ENCODE data around the gene MAGI2.

The MAGI2 gene

DNA sequence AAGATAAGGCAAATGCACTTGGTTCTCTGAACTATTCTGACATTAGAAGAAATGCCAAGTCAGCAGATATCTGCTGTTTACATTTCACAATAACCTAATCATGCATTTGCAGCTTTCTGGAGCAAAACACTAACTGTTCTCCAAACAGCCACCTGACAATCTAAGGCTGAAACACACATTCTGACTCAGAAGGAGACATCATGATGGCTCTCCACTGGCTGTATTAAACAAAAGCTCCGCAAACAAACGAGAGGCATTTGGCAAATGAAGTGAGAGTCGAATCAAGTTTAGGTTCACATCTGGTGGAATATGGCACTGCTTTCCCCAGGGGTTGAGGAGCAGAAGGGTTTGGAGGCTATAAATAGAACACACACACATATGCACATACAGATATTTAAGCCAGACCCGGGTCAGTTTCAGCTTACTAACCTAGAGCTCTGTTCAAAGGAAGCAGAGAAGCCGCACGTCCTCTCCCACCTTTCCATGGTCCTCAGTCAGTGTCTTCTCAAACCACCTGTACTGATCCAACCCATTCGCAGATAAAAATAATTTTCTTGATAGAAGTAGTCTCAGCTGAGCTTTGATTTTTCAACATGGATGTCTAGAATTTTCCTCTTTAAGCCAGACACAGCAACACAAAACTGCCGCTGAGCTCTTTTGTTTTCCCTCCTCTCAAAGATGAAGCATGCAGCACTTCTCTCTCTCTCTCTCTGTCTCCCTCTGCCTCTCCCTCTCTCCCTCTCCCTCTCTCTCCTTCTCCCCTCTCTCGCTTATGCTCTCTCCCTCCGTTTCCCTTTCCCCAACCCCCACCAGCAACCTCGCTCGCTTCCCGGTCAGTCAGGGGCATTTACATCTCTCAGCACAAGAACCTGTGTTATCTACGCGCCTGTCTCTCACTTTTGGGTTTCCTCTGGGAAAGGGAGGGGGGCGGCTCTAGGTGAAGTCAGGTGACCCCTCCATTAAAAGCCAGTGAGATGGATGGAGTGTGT lies 682.8 kb downstream of the MAGI2 start:
- DNase-seq: no peak

DNA sequence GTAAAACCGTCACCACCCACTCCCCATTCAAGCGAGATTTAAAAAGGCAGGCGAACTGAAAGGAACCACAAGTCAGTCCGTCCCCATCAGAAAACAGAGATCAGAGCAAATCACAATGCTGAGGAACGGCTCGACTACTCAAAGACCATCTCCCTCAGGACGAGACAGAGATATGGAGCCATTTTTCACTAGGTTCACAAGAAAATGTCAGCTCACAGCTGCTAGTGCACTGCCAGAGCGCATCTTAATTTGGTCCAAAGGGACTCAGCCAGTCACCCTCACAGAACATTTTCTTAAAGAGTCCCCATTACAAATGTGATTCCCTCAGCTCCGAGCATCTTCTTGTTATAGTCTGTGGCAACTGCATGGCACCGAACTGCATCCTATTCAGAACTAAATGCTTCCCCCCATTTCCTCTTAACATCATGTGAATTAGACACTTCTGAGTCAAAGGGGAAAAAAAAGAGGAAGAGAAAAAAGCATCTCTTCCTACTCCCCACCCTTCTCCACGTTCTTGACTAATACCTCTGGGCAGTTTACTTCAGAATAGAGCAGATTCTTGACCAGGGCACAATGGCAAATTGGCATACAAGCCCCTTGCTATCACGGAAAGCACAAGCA lies 683.9 kb downstream of the MAGI2 start:
- no peak for DNase-seq

DNA sequence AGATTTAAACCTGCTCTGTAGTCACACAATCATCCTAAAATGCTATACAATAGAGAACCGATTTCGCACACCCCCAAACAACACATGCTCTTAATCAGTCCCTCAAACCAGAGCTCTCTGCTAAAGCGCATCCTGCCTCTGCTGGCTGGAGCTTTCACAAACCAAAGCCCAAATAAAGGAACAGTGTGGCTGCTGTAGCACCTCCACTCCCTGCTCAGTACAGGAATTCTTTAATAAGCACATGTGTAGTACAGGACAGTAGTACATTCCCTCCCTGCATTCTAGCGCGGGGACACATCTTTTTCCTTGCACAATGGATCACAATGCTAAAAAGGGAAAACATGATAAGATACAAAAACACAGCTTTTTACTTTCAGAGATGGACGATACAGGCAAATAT lies 684.6 kb downstream of the MAGI2 start:
- DNase-seq: no peak

DNA sequence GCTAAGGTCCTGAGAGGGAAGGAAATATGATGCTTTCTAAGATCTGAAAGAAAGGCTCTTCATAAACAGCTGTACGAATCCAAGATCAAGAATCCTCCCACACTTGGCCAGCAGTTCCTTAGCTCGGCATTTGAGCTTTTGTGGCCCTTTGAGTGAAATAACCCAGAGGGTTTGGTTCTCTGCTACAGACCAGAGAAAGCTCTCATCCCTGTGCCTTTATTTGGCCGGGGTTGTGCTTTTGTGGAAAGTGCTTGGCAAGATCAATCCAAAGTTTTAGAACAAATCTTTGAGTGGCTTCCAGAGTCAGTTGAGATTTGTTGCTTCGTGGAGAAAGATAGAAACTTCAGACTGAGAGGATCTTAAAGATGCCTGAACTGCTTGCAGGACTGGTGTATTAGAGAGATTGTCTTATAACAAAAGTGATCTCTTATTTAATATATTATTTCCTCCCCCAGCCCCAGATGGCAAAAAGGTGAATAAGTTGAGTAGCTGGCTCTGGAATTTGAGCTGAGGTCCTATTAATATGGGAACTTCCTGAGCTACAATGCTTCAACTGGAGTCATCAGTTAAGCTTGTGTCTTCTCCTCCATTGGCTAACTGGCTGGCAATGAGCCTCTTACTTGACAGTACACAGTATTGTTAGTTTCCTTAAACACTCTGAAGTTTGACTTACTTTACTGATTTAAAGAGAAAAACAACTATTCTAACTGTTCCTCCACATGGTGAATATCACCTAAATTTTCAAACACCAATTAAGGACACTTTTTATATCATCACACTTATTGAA lies 687.3 kb downstream of the MAGI2 start:
- no peak for DNase-seq

DNA sequence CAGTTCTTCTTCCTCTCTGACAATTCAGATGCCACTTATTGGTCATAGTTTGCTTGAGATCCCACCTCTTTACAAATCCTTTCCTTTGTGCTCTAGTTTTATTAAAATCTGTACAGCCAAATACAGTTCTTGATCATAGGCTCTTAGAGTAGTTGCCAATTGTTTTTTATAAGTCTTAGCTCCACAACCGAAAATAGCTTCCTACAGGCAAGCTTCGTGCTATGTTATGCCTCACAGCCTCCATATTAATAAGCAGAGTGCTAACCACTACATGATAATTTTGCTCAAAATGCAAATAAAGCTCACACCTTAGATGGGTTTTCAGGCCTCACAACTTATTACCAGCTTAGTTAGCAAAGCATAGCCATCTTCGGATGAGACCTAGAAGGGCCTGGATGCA lies 688.9 kb downstream of the MAGI2 start:
- no peak for DNase-seq

DNA sequence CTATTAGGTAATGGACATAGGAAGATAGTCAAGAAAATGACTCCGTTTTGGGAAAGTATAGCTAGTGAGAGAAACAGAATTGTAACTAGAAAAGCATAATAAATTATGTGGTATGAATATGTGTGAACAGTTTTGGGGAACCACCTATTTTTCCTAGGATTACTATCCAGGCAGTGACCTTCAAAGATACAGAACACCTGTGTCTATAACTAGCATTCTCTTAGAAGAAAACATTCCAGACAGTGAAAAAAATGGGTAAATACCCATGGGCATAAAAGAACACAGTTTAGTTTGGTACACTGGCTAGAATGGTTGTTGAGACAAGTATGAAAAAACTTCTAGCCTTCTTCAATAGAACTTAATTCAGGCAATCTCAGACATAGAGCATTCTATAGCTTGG lies 690.8 kb downstream of the MAGI2 start:
- DNase-seq: no peak

DNA sequence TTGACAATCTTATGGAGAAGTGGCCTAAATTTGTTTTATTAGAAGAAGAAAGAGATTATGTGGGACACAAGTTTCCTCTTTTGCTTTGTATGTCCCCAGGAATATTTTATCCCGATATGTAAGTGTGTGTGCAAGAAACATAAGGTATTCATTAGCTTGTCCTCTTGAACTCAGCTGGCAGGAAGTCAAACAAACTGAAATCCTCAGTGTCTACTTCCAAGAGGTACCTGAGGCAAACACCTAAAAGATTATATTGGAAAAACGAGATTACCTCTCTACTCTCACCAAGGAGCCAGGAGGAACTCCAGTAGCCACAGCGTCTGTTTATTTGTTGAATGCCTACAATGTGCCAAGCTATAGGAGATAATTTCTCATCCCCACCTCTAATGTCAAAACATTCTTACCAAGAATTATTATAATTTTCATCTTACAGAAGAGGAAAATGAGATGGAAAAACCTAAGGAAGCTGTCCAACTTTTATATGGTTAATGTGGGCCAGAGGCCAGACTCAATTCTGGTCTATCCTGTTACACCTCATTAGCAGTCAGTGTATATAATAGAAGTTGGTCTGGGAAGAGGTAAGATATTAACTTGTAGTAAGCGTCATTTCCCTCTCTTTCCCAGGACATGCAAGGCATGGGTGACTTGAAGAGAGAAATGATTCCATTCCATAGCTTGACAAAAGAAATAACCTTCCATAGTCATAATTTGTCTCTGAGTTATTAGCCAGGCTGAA lies 692.7 kb downstream of the MAGI2 start:
- no peak for DNase-seq

DNA sequence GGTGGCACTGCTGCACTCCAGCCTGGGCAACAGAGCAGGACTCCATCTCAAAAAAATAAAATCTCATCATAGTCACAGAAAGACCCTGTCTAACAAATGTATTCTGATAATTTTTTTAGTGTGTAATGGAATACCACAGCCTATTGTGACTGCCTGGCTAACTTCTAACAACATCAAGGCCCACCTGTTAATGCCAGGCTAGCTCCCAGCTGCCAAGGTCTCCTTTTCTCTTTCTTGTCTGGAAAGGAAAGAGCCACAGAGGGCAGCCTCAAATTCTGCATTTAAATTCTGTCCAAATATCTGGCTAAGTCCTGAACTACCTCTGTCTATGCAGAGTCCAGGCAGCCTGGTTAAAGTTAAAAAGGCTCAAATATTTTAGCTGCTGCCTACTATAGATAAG lies 700.9 kb downstream of the MAGI2 start:
- DNase-seq: no peak

DNA sequence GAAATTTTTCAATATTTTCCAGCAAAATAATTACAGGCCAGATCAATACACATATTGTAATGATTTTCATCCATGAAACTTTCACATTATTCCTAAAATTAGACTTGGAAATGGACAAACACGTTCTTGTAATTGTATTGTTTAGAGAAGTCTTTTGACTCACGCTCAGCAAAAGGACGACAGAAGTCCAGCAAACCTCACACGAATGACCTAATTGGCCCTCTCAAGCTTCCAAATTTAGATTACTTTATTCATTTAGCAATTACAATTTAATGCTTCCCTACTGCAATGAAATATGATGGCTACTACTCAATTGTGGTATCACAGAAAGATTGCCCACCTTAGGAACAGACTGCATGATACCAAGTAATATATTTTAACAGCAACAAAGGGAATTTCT lies 702.2 kb downstream of the MAGI2 start:
- DNase-seq: no peak

DNA sequence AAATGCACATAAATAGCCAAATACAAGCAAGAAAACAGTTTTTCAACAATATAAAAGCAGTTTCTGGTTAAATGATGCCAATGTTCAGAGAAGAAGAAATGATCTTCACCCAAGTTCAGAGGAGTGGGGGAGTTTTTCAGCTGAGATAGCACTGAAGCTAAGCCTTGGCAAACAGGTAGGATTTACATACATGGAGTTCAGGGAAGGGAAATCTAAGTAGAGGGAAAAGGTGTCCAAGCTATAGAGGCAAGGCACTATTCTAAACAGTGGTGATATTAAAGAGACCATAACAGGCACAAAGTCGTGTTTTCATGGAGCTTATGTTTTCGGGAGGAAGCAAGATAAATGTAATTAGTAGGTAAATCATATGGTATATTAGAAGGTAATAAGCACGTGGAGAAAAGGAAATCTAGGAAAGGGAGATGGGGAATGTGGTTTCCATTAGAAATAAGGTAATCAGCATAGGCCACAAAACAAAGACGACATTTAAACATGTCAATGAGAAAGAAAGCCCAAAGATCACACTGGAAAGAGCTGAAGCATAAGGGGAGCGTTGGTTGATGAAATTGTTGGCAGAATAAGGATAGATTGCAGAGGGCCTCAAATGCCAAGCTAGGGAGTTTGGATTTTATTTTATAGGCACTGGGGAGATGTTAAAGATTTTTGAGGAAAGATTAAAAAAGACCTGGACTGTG lies 704.3 kb downstream of the MAGI2 start:
- DNase-seq: no peak

DNA sequence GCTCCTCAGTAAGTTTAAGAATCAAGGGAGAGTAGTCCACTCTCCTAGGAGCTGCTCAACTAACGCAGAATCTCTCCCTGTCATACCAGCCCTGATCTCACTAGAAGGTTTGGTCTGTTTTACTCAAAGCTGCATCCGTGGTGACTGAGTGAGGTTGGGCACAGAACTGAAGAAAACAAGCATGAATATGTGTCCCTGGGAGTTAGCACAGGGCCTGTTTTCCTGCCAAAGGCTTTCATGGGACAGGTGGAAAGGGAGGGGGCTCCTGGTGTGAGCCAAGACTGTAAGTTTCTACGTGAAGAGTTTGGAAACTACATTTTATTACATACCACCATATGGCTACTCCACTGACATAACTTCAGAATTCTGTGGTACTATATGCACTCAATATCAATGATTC lies 705.9 kb downstream of the MAGI2 start:
- no peak for DNase-seq

DNA sequence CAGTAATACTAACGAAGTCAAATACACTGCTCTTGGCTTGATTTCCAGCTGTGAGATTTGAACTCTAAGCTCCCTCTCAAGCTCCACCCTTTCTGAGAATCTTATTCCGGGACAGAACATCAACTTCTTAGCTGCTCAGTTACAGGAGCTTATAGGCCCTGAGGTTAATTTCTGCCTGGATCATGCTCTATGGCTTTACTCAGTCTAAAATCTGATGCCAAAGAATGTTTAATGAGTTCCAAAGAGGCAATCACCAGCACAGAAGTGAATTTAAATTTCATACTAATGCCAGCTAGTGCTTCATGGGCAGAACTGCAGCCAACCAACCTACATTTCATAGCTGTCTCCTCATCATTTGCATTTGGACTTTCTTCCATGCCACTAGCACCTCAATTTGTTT lies 707.2 kb downstream of the MAGI2 start:
- DNase-seq: no peak

DNA sequence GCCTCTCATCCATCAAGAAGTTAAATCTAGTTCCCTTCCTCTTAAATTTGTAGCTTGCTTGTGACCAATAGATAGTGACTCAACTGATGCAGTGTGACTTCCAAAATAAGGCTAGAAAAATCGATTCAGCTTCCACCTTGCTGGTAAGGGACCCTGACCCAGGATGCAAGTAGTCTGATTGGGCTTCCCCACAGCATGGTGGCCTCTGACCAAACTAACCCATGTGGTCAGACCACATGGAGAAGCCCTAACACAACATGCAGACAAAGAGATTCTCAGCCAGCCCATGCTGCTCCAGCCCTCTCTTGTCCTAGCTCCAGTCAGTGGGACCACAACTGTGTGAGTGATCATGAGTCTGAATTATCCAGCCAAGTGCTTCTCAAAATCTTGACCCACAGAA lies 710.8 kb downstream of the MAGI2 start:
- no peak for DNase-seq

DNA sequence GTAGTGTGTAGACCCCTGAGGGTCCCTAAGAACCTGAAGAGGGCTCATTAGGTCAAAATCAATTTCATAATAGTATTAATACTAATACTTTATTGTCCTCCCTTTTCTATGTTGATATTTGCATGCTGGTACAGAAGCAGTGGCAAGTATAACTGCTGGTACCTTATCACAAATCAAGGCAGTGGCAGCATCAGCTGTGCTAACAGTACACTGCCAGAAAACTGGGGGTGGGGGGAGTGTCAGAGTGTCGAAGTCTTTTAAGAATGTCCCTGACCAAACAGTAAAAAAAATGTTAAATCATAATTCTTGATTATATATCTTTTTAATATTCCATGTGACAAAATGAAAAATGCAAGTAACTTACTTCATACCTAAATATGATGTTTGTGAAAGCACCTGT lies 716.9 kb downstream of the MAGI2 start:
- DNase-seq: no peak

DNA sequence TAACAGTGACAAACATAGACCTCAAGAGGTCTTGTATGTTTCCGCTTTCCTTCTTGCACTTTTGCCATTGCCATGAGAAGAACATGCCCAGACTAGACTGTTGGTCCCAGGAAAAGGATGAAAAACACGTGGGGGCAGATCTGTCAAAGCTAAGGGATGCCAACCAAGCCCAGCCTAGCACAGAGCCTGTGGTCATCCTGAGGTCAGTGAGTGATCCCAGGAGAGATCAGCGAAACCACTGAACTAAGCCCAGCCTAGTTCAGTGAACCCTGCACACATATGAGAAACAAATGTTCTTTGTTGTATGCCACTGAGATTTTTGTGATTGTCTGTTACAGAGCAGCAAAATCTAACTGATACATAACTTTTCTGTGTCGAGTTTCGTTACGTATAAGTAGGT lies 718.8 kb downstream of the MAGI2 start:
- no peak for DNase-seq

DNA sequence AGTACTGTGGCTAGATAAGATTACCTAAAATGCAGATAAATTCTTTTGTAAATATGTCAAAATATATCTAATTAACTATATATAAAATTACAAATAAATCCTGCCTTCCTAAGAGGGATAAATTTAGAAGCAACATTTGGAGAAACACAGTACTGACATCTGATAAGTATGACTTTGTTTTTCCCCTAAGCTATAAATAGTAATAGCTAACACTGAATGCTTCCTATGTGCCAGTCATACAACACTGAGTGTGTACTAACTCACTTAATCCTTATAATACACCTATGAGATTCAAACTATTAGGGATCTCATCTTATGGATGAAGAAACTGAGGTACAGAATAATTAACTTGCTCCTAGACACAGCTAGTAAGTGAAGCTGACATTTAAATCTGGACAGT lies 733.4 kb downstream of the MAGI2 start:
- DNase-seq: no peak

DNA sequence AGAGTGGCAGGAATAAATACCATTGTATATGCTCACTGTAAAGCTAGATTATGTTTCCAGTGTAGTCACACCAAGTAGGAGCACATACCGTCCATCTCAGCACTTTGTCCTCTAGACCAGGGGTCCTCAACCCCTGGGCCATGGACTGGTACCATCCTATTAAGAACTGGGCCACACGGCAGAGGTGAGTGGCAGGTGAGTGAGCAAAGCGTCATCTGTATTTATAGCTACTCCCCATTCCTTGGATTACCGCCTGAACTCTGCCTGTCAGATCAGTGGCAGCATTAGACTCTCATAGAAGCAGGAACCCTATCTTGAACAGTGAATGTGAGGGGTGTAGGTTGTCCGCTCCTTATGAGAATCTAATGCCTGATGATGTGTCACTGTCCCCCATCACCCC lies 735.3 kb downstream of the MAGI2 start:
- DNase-seq: no peak

DNA sequence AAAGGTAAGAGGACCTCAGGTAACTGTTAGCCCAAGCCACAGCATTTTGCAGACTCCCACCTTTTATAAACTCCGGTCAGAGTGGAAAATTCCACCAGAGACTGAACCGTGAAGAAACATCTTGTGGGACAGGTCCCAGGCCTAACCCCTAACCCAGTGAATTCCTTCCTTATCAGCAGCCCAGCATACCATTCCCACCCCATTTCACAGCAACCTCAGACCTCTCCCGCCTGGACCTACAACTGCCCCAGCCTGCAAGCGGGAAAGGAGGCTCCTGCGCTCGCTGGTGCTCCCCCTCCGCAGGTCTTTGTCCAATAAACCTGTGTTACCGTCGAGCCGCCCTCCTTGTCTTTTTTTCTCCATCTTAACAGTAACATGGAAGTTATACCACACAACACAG lies 736.6 kb downstream of the MAGI2 start:
- DNase-seq: no peak

DNA sequence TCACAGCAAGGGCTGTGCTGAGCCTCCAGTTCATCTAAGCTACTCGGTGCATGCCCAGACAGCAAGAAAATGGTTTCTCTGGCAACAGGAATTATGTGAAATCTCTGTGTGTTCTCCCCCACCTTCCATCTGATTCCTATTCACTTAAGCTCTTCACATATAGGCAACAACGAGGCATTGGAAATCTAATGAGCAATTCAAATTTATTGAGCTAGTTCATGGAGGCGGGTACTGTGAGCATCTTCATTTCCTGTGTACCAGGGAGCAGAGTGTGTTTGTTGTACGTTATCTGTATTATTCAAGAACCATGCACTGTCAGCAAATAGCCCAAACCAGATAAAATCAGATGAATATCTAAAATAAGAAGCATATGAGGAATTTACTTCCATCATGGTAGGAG lies 739.1 kb downstream of the MAGI2 start:
- DNase-seq: no peak

DNA sequence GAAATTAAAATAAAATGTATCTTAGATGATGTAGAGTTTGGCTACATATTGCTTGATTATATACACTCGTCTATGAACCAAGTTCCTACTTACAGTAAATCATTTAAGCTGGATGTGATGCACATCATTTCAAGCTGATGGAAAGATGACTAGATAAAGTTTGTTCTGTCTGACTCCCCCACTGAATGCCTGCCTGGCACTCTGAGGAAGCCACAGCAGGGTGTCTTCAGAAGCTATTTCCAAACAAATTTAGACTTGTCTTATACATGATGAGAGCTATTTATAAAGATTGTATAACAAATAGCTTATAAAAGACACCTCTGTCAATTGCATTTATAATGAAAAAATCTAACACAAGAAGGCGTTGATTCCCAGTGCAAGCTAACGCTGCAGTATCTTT lies 741.4 kb downstream of the MAGI2 start:
- DNase-seq: no peak

DNA sequence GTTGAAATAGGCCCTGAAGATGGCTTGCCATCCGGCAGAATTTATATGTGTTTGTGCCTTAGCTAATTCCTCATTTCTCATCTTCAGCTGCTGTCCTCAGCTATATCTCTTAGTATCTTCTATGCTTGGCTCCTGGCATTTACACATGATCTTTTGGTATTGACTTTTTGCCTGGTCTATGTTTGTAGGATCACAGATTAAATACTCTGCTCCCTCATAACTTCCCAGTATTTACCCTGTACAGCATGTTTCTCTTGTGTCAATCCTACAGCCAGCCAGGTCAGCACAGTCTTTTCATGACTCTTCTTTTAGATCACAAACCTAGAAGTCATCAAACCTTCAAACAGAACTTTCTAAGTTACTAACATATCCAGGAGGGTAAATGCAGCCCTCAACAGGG lies 743.8 kb downstream of the MAGI2 start:
- DNase-seq: no peak

DNA sequence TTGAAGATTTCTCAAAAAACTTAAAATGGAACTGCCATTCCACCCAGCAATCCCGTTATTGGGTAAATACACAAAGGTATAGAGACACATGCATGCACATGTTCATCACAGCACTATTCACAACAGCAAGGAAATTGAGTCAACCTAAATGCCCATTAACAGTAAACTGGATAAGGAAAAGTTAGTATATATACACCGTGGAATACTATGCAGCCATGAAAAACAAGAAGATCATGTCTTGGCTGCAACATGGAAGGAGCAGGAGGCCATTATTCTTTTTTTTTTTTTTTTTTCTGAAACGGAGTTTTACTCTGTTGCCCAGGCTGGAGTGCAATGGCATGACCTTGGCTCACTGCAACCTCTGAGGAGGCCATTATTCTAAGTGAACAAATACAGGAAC lies 749.0 kb downstream of the MAGI2 start:
- no peak for DNase-seq
